ENCODE measurements around the gene ALS2CL. TPM values are rescaled to one million over a fixed set of nuclear protein-coding genes. Genes with fewer than 3 reads are reported as not detected.

Gene ALS2CL, protein sequence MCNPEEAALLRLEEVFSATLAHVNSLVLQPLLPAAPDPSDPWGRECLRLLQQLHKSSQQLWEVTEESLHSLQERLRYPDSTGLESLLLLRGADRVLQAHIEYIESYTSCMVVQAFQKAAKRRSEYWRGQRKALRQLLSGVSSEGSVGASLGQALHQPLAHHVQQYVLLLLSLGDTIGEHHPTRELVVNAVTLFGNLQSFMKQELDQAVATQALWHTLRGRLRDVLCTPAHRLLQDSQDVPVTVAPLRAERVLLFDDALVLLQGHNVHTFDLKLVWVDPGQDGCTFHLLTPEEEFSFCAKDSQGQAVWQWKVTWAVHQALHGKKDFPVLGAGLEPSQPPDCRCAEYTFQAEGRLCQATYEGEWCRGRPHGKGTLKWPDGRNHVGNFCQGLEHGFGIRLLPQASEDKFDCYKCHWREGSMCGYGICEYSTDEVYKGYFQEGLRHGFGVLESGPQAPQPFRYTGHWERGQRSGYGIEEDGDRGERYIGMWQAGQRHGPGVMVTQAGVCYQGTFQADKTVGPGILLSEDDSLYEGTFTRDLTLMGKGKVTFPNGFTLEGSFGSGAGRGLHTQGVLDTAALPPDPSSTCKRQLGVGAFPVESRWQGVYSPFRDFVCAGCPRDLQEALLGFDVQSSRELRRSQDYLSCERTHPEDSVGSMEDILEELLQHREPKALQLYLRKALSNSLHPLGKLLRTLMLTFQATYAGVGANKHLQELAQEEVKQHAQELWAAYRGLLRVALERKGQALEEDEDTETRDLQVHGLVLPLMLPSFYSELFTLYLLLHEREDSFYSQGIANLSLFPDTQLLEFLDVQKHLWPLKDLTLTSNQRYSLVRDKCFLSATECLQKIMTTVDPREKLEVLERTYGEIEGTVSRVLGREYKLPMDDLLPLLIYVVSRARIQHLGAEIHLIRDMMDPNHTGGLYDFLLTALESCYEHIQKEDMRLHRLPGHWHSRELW
- 41.9 and 89.0 TPM in 2 replicates for total RNA-seq

DNA sequence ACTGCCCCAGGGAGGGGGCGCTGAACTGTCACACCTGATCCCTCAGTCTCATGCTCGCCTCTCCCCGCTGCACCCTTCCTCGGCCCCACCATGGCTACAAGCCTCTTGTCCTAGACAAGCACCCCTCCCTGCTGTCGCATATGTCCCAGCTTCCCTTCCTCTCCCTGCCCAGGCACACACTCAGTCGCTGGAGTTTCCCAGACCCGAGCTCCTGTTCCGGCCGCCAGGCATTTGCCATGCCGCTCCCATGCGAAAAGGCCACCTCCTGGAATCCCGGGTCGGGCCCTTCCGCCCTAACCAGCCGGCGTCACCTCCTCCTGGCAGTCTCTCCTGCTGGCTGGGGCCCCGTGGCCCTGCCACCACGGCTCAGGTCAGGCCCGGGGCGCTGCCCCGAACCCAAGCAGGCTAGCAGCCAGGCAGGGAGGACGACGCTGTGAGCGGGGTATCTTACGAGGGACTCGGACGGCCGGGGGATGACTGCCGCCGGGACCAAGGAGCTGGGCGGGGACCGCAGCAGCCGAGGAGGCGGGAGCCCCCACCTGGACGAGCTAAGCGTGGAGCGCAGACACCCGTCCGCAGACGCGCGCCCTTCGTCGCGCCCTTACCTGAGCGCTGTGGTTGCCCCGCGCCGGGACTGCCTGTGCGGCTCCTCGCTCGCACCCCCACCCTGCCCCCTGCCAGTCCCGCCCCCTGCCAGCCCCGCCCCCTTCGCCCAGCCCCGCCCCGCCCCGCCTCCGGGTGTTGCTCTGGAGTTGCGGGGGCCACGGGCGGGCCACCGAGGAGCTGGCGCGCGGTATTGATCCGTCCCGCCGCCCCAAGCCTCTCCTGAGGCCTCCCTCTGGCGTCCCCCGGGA is at the start of gene ALS2CL:
Gene ALS2CL, minus strand, starts transcription at position 642 of the 854 bp plus-strand sequence. CDS start 4,239 bp downstream, outside the sequence.

DNA sequence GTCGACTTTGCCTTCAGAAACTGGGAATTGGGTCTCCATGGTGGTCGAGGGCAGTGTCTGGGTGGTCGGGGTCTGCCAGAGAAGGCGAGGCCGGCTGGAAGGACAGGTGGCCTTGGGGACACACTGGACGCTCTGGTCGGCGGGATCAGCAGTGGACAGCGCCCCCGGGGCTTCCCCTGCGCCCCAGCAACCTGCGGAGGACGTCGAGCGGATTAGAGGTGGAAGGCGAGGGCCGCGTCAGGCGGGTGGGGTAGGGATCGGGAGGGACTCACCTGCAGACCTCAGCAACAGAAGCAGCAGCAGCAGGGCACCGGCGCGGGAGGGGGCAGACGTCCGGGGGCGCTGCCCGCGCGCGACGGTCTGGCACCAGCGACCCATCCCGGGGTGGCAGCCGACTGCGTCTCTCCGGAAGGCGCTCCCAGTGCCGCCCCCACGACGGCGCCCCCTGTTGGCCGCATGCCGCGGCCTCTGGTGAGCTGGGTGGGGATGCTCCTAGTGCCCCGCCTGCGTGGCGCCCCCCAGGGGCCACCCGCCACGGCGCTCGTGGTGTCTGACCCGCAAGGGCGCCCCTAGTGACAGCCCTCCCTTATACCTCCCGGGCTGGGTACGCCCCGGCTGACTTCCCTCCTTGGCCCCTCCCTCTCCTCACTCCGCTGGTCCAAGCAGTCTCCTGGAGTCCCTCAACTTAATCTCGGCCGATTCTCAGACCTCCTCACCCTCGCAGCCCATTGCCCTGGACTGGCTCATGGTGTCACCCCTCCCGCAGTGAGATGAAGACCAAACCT is 24.2 kb upstream of the ALS2CL start, which contains the start of gene PRSS50:
Gene PRSS50, minus strand, starts transcription at position 423 of the 785 bp plus-strand sequence. Its CDS starts 45 bp downstream, at position 378.

DNA sequence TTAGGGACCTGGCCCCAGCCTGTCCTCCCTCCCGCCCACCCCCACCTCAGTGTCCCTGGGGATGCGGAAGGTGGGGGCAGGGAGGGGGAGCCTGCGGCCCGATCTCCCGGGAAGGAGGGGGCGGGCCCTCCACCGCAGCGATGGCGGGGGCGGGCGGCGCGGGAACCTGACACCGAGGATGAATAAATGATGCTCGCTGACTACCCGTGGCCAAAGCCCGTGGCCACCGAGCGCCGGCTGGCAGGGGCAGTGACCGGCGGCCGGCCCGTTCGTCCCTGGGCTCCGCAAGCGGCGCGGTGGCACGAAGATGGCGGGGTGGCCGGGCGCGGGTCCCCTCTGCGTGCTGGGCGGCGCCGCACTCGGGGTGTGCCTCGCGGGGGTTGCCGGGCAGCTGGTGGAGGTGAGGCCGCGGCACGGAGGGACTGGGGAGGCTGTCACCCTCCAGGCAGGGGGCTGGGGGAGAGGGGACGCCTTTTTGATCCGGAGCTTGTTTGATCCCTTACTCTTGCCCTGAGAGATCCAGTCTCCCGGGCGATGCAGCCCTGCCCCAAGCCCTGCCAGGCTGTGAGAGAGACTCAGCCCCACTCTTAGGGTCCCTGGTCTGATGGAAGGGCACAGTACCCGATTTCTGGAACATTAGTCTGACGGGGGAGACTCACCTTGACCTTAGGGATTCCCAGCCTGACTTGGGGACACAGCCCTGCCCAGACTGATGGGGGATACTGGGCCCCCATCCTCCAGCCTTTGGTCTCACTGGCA is 7.9 kb upstream of the ALS2CL start, which contains the start of gene TMIE:
Gene TMIE, plus strand, starts transcription at position 212 of the 759 bp plus-strand sequence. Its CDS starts 96 bp downstream, at position 308.

Other genes with a start within 250 kb of the ALS2CL start
- gene LTF, start 228.8 kb downstream of the ALS2CL start, total RNA-seq: not detected in 2 replicates
- gene RTP3, start 195.7 kb downstream of the ALS2CL start, total RNA-seq: not detected in 2 replicates
- under 0.01 and 0.08 TPM in 2 replicates for gene LRRC2, start 127.4 kb downstream of the ALS2CL start, total RNA-seq
- not detected in 2 replicates for gene FAM240A, start 81.2 kb downstream of the ALS2CL start, total RNA-seq
- 0.38 TPM in 1 of 2 replicates, not detected in the other for gene TMIE, start 7.7 kb upstream of the ALS2CL start, total RNA-seq
- not detected in 2 replicates for gene PRSS50, start 24.2 kb upstream of the ALS2CL start, total RNA-seq
- not detected in 2 replicates for gene MYL3, start 169.8 kb upstream of the ALS2CL start, total RNA-seq
- gene PTH1R, start 184.0 kb upstream of the ALS2CL start, total RNA-seq: not detected in 2 replicates

Data from hair follicular keratinocyte (primary cell).